Activated naive CD4-positive, alpha-beta T cell treated with anti-CD3 and anti-CD28 coated beads, Interleukin-2, amount 10 ng/mL, durations not matched to agents 7 days and 5 days (primary cell): ENCODE data around the gene COL8A1.

ENCODE experiments used
- CTCF ChIA-PET: fragments of 350-600 bp; sonication (Branson Sonifier 250); formaldehyde crosslinking; loops from one replicate; lab custom pipeline; 2021; ENCODE audit warnings: antibody characterized with exemption; lab: Charles Lee
- DNase-seq: peaks from one replicate; pipeline ENCODE4 v3.0.0-alpha.2; 2020
- H3K27ac Mint-ChIP-seq: one replicate; pipeline ENCODE4 v1.8.0; 2021; ENCODE audit warnings: mild to moderate bottlenecking, moderate library complexity, mixed read lengths
- H3K27me3 Mint-ChIP-seq: one replicate; pipeline ENCODE4 v1.8.0; 2021; ENCODE audit warnings: mild to moderate bottlenecking, mixed read lengths
- H3K36me3 Mint-ChIP-seq: one replicate; pipeline ENCODE4 v1.8.0; 2021; ENCODE audit warnings: mixed read lengths
- H3K4me1 Mint-ChIP-seq: one replicate; pipeline ENCODE4 v1.8.0; 2021; ENCODE audit warnings: mixed read lengths
- H3K4me3 Mint-ChIP-seq: one replicate; pipeline ENCODE4 v1.8.0; 2021; ENCODE audit warnings: mild to moderate bottlenecking, moderate library complexity, mixed read lengths
- H3K9me3 Mint-ChIP-seq: one replicate; pipeline ENCODE4 v1.8.0; 2021; ENCODE audit warnings: mixed read lengths

Gene COL8A1

GRCh38 chr3:99627062-99627826 is 11.2 kb upstream of the COL8A1 start:
- CTCF ChIA-PET, result interaction anchor here (0.5 kb wide), 1 partner anchor 437 kb away, joined by 3 read pairs; no protein-coding TSS in a partner anchor
- no peaks in the 10 kb centered on the region for H3K36me3 Mint-ChIP-seq
- DNase-seq, result no peak
- no peak overlapping the region for H3K27ac Mint-ChIP-seq
- no peaks in the 10 kb centered on the region for H3K27me3 Mint-ChIP-seq
- H3K4me1 Mint-ChIP-seq, result no peaks in the 10 kb centered on the region
- no peaks in the 10 kb centered on the region for H3K9me3 Mint-ChIP-seq
- no peak overlapping the region for H3K4me3 Mint-ChIP-seq

GRCh38 chr3:99630815-99631214 is 7.6 kb upstream of the COL8A1 start:
- CTCF ChIA-PET, result no interaction called here
- no peaks in the 10 kb centered on the region for H3K36me3 Mint-ChIP-seq
- H3K9me3 Mint-ChIP-seq, result no peaks in the 10 kb centered on the region
- peaks cover 9% of the 10 kb centered on the region for H3K27me3 Mint-ChIP-seq
- no peak overlapping the region for H3K4me3 Mint-ChIP-seq
- no peak for DNase-seq
- H3K4me1 Mint-ChIP-seq, result no peaks in the 10 kb centered on the region
- H3K27ac Mint-ChIP-seq, result no peak overlapping the region

GRCh38 chr3:99633887-99634558 is 4.4 kb upstream of the COL8A1 start:
- peaks cover 37% of the 10 kb centered on the region for H3K27me3 Mint-ChIP-seq

GRCh38 chr3:99634881-99635280 is 3.5 kb upstream of the COL8A1 start:
- no peak overlapping the region for H3K4me3 Mint-ChIP-seq
- H3K36me3 Mint-ChIP-seq, result no peaks in the 10 kb centered on the region
- no peak for DNase-seq
- no peaks in the 10 kb centered on the region for H3K9me3 Mint-ChIP-seq
- peaks cover 44% of the 10 kb centered on the region for H3K27me3 Mint-ChIP-seq
- CTCF ChIA-PET, result no interaction called here
- H3K27ac Mint-ChIP-seq, result no peak overlapping the region
- H3K4me1 Mint-ChIP-seq, result peaks cover 9% of the 10 kb centered on the region

More at GRCh38 chr3:99633887-99634558, 4.4 kb upstream of the COL8A1 start:
- Mint-ChIP-seq H3K4me3 (no peak overlapping the region), H3K4me1 (peaks cover 9% of the 10 kb centered on the region), H3K36me3 (no peaks in the 10 kb centered on the region), H3K27ac (no peak overlapping the region), H3K9me3 (no peaks in the 10 kb centered on the region)
- CTCF ChIA-PET, result no interaction called here
- no peak for DNase-seq

- Mint-ChIP-seq H3K36me3 (no peaks in the 10 kb centered on the region), H3K4me3 (no peak overlapping the region), H3K9me3 (no peaks in the 10 kb centered on the region), H3K4me1 (peaks cover 9% of the 10 kb centered on the region), H3K27me3 (peaks cover 45% of the 10 kb centered on the region), H3K27ac (no peak overlapping the region)
- no peak for DNase-seq
- CTCF ChIA-PET, result interaction anchor here (2.2 kb wide), 1 partner anchor 9 kb away, joined by 4 read pairs; no protein-coding TSS in a partner anchor
Observed at GRCh38 chr3:99635348-99635747, 3.0 kb upstream of the COL8A1 start.

GRCh38 chr3:99637016-99637367 is 1.4 kb upstream of the COL8A1 start:
- Mint-ChIP-seq H3K27me3 (peaks cover 54% of the 10 kb centered on the region), H3K9me3 (no peaks in the 10 kb centered on the region), H3K4me1 (peaks cover 9% of the 10 kb centered on the region), H3K27ac (no peak overlapping the region), H3K4me3 (no peak overlapping the region), H3K36me3 (no peaks in the 10 kb centered on the region)
- no peak for DNase-seq
- CTCF ChIA-PET, result interaction anchor here (1.2 to 2.2 kb wide), 3 partner anchors 8 to 51 kb away, joined by 4 to 5 read pairs (median 4); no protein-coding TSS in a partner anchor

- Mint-ChIP-seq H3K36me3 (no peaks in the 10 kb centered on the region), H3K27ac (no peak overlapping the region), H3K27me3 (peaks cover 54% of the 10 kb centered on the region), H3K9me3 (no peaks in the 10 kb centered on the region), H3K4me1 (peaks cover 9% of the 10 kb centered on the region), H3K4me3 (no peak overlapping the region)
- CTCF ChIA-PET, result interaction anchor here (1.2 to 2.2 kb wide), 3 partner anchors 7 to 50 kb away, joined by 4 to 5 read pairs (median 4); no protein-coding TSS in a partner anchor
- no peak for DNase-seq
Observed at GRCh38 chr3:99637368-99638111, 854 bp upstream of the COL8A1 start.

GRCh38 chr3:99639579-99639978 is 1.2 kb downstream of the COL8A1 start:
- DNase-seq, result no peak
- Mint-ChIP-seq H3K27me3 (peaks cover 53% of the 10 kb centered on the region), H3K36me3 (no peaks in the 10 kb centered on the region), H3K9me3 (no peaks in the 10 kb centered on the region), H3K4me3 (no peak overlapping the region), H3K27ac (no peak overlapping the region), H3K4me1 (peaks cover 9% of the 10 kb centered on the region)
- CTCF ChIA-PET, result no interaction called here

- CTCF ChIA-PET, result no interaction called here
- H3K9me3 Mint-ChIP-seq, result no peaks in the 10 kb centered on the region
- no peak for DNase-seq
- no peaks in the 10 kb centered on the region for H3K36me3 Mint-ChIP-seq
- H3K4me3 Mint-ChIP-seq, result no peak overlapping the region
- H3K27ac Mint-ChIP-seq, result no peak overlapping the region
- peaks cover 9% of the 10 kb centered on the region for H3K4me1 Mint-ChIP-seq
- H3K27me3 Mint-ChIP-seq, result peaks cover 50% of the 10 kb centered on the region
Observed at GRCh38 chr3:99640214-99640851, 1.9 kb downstream of the COL8A1 start.

GRCh38 chr3:99641480-99641879 is 3.1 kb downstream of the COL8A1 start:
- Mint-ChIP-seq H3K36me3 (no peaks in the 10 kb centered on the region), H3K4me1 (peaks cover 9% of the 10 kb centered on the region), H3K4me3 (no peak overlapping the region), H3K27me3 (peaks cover 43% of the 10 kb centered on the region), H3K27ac (no peak overlapping the region), H3K9me3 (no peaks in the 10 kb centered on the region)
- CTCF ChIA-PET, result no interaction called here
- no peak for DNase-seq

- no peak for DNase-seq
- CTCF ChIA-PET, result no interaction called here
- H3K27ac Mint-ChIP-seq, result no peak overlapping the region
- no peak overlapping the region for H3K4me3 Mint-ChIP-seq
- peaks cover 9% of the 10 kb centered on the region for H3K4me1 Mint-ChIP-seq
- no peaks in the 10 kb centered on the region for H3K9me3 Mint-ChIP-seq
- no peaks in the 10 kb centered on the region for H3K36me3 Mint-ChIP-seq
- peaks cover 38% of the 10 kb centered on the region for H3K27me3 Mint-ChIP-seq
Observed at GRCh38 chr3:99641982-99642381, 3.6 kb downstream of the COL8A1 start.

- Mint-ChIP-seq H3K9me3 (no peaks in the 10 kb centered on the region), H3K27ac (no peak overlapping the region), H3K4me1 (no peaks in the 10 kb centered on the region), H3K36me3 (no peaks in the 10 kb centered on the region), H3K27me3 (peaks cover 17% of the 10 kb centered on the region), H3K4me3 (no peak overlapping the region)
- CTCF ChIA-PET, result interaction anchor here (1.0 to 1.1 kb wide), 2 partner anchors 8 to 13 kb away, joined by 3 to 4 read pairs; no protein-coding TSS in a partner anchor
- DNase-seq, result no peak
Observed at GRCh38 chr3:99644017-99644416, 5.6 kb downstream of the COL8A1 start.

GRCh38 chr3:99644746-99645145 is 6.4 kb downstream of the COL8A1 start:
- CTCF ChIA-PET, result interaction anchor here (1.0 to 1.9 kb wide), 4 partner anchors 8 to 99 kb away, joined by 3 to 4 read pairs (median 4); no protein-coding TSS in a partner anchor

More at GRCh38 chr3:99644746-99645145, 6.4 kb downstream of the COL8A1 start:
- Mint-ChIP-seq H3K9me3 (no peaks in the 10 kb centered on the region), H3K27me3 (peaks cover 10% of the 10 kb centered on the region), H3K36me3 (no peaks in the 10 kb centered on the region), H3K4me1 (no peaks in the 10 kb centered on the region), H3K4me3 (no peak overlapping the region), H3K27ac (no peak overlapping the region)
- no peak for DNase-seq
